Nephron progenitor cell (in vitro differentiated cells): ENCODE data around the gene GJB6.
"Not testable (repeated sequence)": the region's sequence is repeated elsewhere in the genome, so short reads cannot be mapped to it uniquely, and the experiment has no call there.

Source experiments
- DNase-seq: peaks from one replicate; pipeline ENCODE4 v3.0.0; 2021
- H3K27ac Mint-ChIP-seq: 2 replicates; pipeline ENCODE4 v1.8.0; 2021; ENCODE audit warnings: mild to moderate bottlenecking, moderate library complexity, mixed read lengths
- H3K27me3 Mint-ChIP-seq: 2 replicates; pipeline ENCODE4 v1.8.0; 2021; ENCODE audit warnings: mild to moderate bottlenecking, low read depth, mixed read lengths; ENCODE audit not compliant: poor library complexity
- H3K36me3 Mint-ChIP-seq: 2 replicates; pipeline ENCODE4 v1.8.0; 2021; ENCODE audit warnings: low read depth, mixed read lengths
- H3K4me1 Mint-ChIP-seq: 2 replicates; pipeline ENCODE4 v1.8.0; 2021; ENCODE audit warnings: mixed read lengths
- H3K4me3 Mint-ChIP-seq: 2 replicates; pipeline ENCODE4 v1.8.0; 2021; ENCODE audit warnings: mild to moderate bottlenecking, moderate library complexity, mixed read lengths
- H3K9me3 Mint-ChIP-seq: 2 replicates; pipeline ENCODE4 v1.8.0; 2021; ENCODE audit warnings: mild to moderate bottlenecking, moderate library complexity, mixed read lengths
- CTCF ChIP-seq: fragments of 200-600 bp; sonication (generic); IDR thresholded peaks from 2 replicates; pipeline ENCODE4 v1.5.0; 2021; ENCODE audit warnings: antibody characterized with exemption

GJB6 gene

DNA sequence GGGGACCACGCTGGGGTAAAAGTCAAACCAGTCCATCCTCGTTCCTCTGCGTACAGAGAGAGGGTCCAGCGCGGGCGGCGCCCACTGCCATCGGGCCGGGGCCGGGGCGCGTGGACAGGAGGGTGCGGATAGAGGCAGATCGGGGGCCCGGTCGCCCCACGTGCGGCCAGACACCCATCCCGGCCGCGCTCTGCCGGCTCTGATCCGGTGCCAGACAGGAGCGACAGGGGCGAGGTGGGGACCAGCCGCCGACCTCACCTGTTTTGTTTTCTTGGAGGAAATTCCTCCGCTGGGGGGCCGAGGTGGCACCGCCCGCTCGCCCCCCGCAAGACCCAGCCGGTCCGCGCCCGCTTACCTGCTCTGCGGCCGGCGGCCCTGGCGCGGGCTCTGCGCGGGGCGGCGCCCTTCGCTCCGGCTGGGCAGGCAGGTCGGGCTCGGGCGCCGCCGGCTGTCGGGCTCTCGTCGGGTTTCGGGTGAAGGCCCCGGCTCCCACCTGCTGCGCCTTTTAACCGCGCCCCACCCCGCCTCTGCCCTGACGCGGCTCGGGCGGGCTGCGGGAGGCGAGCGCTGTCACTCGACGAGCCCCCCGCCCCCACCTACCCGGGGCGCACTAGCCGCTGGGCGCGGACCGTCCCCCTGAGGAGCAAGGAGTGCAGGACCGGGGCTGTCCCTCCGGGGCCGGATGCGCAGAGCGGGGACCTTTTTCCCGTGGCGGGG lies at the start of gene GJB6:
Gene GJB6, minus strand, starts transcription at position 481 of the 717 bp plus-strand sequence. CDS start 8,839 bp downstream, outside the sequence.
- Mint-ChIP-seq H3K9me3 (no peaks in the 10 kb centered on the region), H3K36me3 (no peaks in the 10 kb centered on the region), H3K27me3 (peaks cover 92% of the 10 kb centered on the region), H3K4me1 (peaks cover 20% of the 10 kb centered on the region), H3K27ac (no peak within 1 kb of the TSS), H3K4me3 (peak within 1 kb of the TSS; percentile 75)
- peak; percentile 67 for DNase-seq
- no peak for TF ChIP-seq CTCF

DNA sequence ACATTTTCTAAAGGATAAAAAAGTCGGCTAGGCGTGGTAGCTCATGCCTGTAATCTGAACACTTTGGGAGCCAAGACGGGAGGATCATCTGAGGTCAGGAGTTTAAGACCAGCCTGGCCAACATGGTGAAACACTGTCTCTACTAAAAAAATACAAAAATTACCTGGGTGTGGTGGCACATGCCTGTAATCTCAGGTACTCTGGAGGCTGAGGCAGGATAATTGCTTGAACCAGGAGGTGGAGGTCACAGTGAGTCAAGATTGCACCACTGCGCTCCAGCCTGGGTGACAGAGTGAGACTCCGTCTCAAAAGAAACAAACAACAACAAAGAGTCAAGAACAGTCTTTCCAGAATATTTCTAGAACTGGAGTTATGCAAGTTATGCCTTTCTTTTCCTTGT lies 44.8 kb upstream of the GJB6 start:
- not testable (repeated sequence) for H3K36me3 Mint-ChIP-seq, H3K27me3 Mint-ChIP-seq, H3K27ac Mint-ChIP-seq, DNase-seq, H3K4me3 Mint-ChIP-seq, H3K9me3 Mint-ChIP-seq
- peaks cover 16% of the 10 kb centered on the region for H3K4me1 Mint-ChIP-seq

DNA sequence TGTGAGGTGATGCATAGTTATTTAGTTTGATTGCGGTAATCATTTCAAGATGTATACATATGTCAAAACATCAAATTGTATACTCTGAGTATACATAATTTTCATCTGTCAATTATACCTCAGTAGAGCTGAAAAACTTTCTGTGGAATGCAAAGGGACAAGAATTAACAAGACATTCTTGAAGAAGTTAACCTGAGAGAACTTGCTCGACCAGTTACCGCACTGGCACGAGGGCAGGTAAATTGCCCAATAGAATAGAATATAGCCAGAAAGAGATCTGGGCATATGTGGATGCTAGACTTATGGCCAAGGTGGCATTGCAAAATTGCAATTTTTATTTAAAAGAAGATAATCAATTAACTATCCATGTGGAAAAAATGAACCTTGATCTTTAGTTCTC lies 42.3 kb upstream of the GJB6 start:
- H3K4me3 Mint-ChIP-seq = no peak overlapping the region
- no peak overlapping the region for H3K27ac Mint-ChIP-seq
- TF ChIP-seq CTCF = no peak
- peaks cover 16% of the 10 kb centered on the region for H3K4me1 Mint-ChIP-seq
- no peak for DNase-seq
- no peaks in the 10 kb centered on the region for H3K27me3 Mint-ChIP-seq
- H3K9me3 Mint-ChIP-seq = no peaks in the 10 kb centered on the region
- no peaks in the 10 kb centered on the region for H3K36me3 Mint-ChIP-seq

DNA sequence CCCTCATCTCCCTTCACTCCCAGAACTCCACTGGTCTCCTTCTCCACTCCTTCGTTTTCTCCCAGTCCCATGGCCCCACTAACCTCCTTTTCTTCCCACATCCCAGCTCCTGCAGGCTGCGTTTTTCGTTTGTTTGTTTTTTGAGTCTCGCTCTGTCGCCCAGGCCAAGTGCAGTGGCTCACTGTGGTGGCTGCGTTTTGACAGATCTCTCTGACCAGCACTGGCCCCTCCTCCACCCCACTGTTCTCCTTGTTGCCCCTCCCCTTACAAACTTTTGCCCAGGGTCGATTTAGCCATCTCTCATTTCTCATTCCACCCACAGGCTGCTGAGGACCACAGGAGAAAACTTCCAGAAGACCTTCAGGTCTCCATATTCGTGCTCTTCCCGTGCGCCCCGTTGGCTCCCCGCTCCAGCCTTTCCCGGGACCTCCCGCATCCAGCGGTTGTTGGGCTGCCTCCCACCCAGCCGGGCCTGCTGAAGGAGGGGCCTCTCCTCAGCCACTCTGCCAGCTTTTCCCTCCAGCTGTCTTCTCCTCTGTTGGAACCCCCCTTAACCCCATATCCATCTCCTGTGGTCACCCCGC lies 40.6 kb upstream of the GJB6 start:
- peaks cover 16% of the 10 kb centered on the region for H3K4me1 Mint-ChIP-seq
- DNase-seq = peak; percentile 24
- no peaks in the 10 kb centered on the region for H3K27me3 Mint-ChIP-seq
- peak overlapping the region; percentile 71 for H3K27ac Mint-ChIP-seq
- no peak for TF ChIP-seq CTCF
- no peaks in the 10 kb centered on the region for H3K36me3 Mint-ChIP-seq
- peak overlapping the region; percentile 5 for H3K4me3 Mint-ChIP-seq
- no peaks in the 10 kb centered on the region for H3K9me3 Mint-ChIP-seq

- Mint-ChIP-seq H3K27me3 (no peaks in the 10 kb centered on the region), H3K9me3 (no peaks in the 10 kb centered on the region), H3K27ac (no peak overlapping the region), H3K36me3 (no peaks in the 10 kb centered on the region), H3K4me1 (peaks cover 16% of the 10 kb centered on the region), H3K4me3 (no peak overlapping the region)
- DNase-seq = no peak
- no peak for TF ChIP-seq CTCF
Observed at GRCh38 chr13:20272104-20272503, 40.0 kb upstream of the GJB6 start.

DNA sequence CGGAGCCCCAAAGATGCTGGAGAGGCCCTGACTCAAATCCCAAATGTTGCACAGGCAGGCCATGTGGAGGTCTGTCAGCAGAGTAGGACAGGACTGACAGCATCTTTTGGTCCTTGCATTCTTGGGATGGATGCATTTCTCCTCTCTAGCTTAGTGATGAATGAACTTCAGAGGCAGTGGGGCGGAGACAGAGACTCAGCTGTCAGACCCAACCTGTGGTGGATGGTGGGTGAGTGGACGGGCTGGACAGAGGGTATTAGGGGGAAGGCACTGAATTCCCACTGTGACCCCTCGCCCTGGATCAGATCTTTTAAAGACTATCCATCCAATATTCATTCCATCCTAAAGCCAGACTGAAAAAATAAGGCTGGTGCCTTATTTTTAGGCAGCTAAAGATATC lies 39.3 kb upstream of the GJB6 start:
- no peak for DNase-seq
- H3K36me3 Mint-ChIP-seq = no peaks in the 10 kb centered on the region
- H3K27me3 Mint-ChIP-seq = no peaks in the 10 kb centered on the region
- H3K9me3 Mint-ChIP-seq = no peaks in the 10 kb centered on the region
- no peak overlapping the region for H3K4me3 Mint-ChIP-seq
- no peak overlapping the region for H3K27ac Mint-ChIP-seq
- no peak for TF ChIP-seq CTCF
- H3K4me1 Mint-ChIP-seq = peaks cover 16% of the 10 kb centered on the region
